Endodermal cell (in vitro differentiated cells): ENCODE results near the gene CACNA2D2. TPM values are rescaled to one million over a fixed set of nuclear protein-coding genes. Genes with fewer than 3 reads are reported as not detected.

Experiments
- DNase-seq: peaks from one replicate; pipeline ENCODE4 v3.0.0-alpha.2; 2017
- H3K27ac ChIP-seq: 2 replicates; pipeline ENCODE4 v1.5.1; 2013; ENCODE audit warnings: mild to moderate bottlenecking, low read depth, low read length, moderate library complexity
- H3K27me3 ChIP-seq: 2 replicates; pipeline ENCODE4 v1.6.1; 2013; ENCODE audit warnings: mild to moderate bottlenecking, low read length, moderate library complexity; ENCODE audit not compliant: insufficient read depth, control insufficient read depth, poor library complexity, severe bottlenecking
- H3K36me3 ChIP-seq: 2 replicates; pipeline ENCODE4 v1.7.0; 2013; ENCODE audit warnings: mild to moderate bottlenecking, low read length, moderate library complexity; ENCODE audit not compliant: control insufficient read depth, insufficient read depth
- H3K4me1 ChIP-seq: one replicate; pipeline ENCODE4 v1.7.0; 2013; ENCODE audit warnings: low read length; ENCODE audit not compliant: control insufficient read depth, insufficient read depth
- H3K4me3 ChIP-seq: 2 replicates; pipeline ENCODE4 v1.5.1; 2013; ENCODE audit warnings: mild to moderate bottlenecking, low read length, moderate library complexity
- H3K9ac ChIP-seq: 2 replicates; pipeline ENCODE4 v1.6.1; 2013; ENCODE audit warnings: mild to moderate bottlenecking, low read length, moderate library complexity; ENCODE audit not compliant: poor library complexity, severe bottlenecking; ENCODE audit errors: extremely low read depth
- H3K9me3 ChIP-seq: 2 replicates; pipeline ENCODE4 v1.6.1; 2013; ENCODE audit warnings: mild to moderate bottlenecking, low read length, moderate library complexity; ENCODE audit not compliant: control insufficient read depth
- H3K27ac Mint-ChIP-seq: 2 replicates; pipeline ENCODE4 v1.8.0; 2020; ENCODE audit warnings: mixed read lengths
- H3K27me3 Mint-ChIP-seq: 2 replicates; pipeline ENCODE4 v1.8.0; 2021; ENCODE audit warnings: mild to moderate bottlenecking, mixed read lengths; ENCODE audit not compliant: insufficient read depth
- H3K36me3 Mint-ChIP-seq: 2 replicates; pipeline ENCODE4 v1.8.0; 2020; ENCODE audit warnings: low read depth, mixed read lengths
- H3K4me1 Mint-ChIP-seq: 2 replicates; pipeline ENCODE4 v1.8.0; 2020; ENCODE audit warnings: mixed read lengths
- H3K4me3 Mint-ChIP-seq: 2 replicates; pipeline ENCODE4 v1.8.0; 2020; ENCODE audit warnings: mild to moderate bottlenecking, moderate library complexity, mixed read lengths
- H3K9me3 Mint-ChIP-seq: 2 replicates; pipeline ENCODE4 v1.8.0; 2020; ENCODE audit warnings: mild to moderate bottlenecking, mixed read lengths
- WGBS, 2 experiments: methylation state at CpG; one replicate each; pipeline versions ENCODE4 v1.1.5 to v1.1.7; 2013; ENCODE audit warnings: missing lambda C conversion rate in 2 of 2, mixed read lengths in 1 of 2; ENCODE audit not compliant: insufficient coverage in 1 of 2, insufficient read length in 1 of 2; 5-methylcytosine and 5-hydroxymethylcytosine counted together
- total RNA-seq, 2 donors: library from RNA; stranded (reverse); fragmentation: NEBNext Ultra II Directional in 1 of 2; extraction: Animal tissue kit (Norgen Biotek cat#: 25700) in 1 of 2; gene quantifications; 2 replicates in 1 of 2; 3 replicates in 1 of 2; pipeline ENCODE4 v1.2.1, GENCODE V29; 2021
- TF ChIP-seq, protein P1 (sequence below): fragments of 200-600 bp; sonication (generic); conservative IDR thresholded peaks from 2 replicates; pipeline ENCODE4 v1.5.0; 2021; ENCODE audit warnings: antibody characterized with exemption, mild to moderate bottlenecking

CACNA2D2 gene
- total RNA-seq, 2 donors from 2014 or later = 17.6 to 20.7 TPM

- WGBS, 2 experiments = 73 to 78% methylated on average over 8 to 9 of the region's 9 CpGs
- no peaks in the 10 kb centered on the region for H3K4me1 ChIP-seq
- no peak overlapping the region for H3K9ac ChIP-seq
- H3K4me3 Mint-ChIP-seq = no peak overlapping the region
- H3K36me3 Mint-ChIP-seq = no peaks in the 10 kb centered on the region
- no peaks in the 10 kb centered on the region for H3K36me3 ChIP-seq
- TF ChIP-seq, protein P1, sequence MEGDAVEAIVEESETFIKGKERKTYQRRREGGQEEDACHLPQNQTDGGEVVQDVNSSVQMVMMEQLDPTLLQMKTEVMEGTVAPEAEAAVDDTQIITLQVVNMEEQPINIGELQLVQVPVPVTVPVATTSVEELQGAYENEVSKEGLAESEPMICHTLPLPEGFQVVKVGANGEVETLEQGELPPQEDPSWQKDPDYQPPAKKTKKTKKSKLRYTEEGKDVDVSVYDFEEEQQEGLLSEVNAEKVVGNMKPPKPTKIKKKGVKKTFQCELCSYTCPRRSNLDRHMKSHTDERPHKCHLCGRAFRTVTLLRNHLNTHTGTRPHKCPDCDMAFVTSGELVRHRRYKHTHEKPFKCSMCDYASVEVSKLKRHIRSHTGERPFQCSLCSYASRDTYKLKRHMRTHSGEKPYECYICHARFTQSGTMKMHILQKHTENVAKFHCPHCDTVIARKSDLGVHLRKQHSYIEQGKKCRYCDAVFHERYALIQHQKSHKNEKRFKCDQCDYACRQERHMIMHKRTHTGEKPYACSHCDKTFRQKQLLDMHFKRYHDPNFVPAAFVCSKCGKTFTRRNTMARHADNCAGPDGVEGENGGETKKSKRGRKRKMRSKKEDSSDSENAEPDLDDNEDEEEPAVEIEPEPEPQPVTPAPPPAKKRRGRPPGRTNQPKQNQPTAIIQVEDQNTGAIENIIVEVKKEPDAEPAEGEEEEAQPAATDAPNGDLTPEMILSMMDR = no peak
- H3K27me3 Mint-ChIP-seq = peaks cover 5% of the 10 kb centered on the region
- no peaks in the 10 kb centered on the region for H3K9me3 Mint-ChIP-seq
- H3K27me3 ChIP-seq = no peaks in the 10 kb centered on the region
- no peak for DNase-seq
- no peaks in the 10 kb centered on the region for H3K9me3 ChIP-seq
- no peak overlapping the region for H3K27ac Mint-ChIP-seq
- no peak overlapping the region for H3K27ac ChIP-seq
- H3K4me3 ChIP-seq = no peak overlapping the region
- H3K4me1 Mint-ChIP-seq = no peaks in the 10 kb centered on the region
Observed at GRCh38 chr3:50551054-50551659, 47.7 kb upstream of the CACNA2D2 start.

DNA sequence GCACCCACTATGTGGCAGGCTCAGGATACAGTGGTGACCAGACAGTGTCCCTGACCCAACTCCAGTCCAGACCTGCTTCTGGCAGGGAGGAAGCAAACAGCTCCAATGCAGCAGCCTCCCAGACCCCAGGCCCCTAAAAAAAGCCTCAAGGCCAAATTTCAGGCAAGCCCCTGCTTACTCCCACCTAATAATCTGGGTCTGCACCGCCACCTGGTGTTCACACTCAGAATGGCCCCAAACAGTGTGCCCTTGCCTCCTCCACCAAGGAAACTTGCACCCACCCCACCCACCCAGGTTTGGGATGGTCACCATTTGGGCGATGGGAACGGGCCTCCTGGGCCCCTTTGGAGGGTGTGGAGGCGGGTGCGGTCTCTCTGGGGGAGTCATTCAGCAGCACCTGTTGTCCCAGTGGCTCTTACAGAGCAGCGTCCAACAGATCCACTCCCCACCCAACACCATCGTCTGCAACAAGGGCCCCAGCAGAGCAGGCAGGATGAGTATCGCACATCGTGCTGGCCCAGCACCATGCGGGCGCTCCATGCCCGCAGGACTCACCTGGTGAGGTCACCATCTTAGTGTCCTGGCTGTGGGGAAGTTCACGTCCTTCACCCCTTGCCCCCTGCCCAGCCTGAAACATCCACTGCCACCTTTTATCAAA, 46.8 kb upstream of the CACNA2D2 start:
- Histone ChIP-seq H3K4me1 (no peaks in the 10 kb centered on the region), H3K9me3 (no peaks in the 10 kb centered on the region), H3K27me3 (no peaks in the 10 kb centered on the region), H3K36me3 (no peaks in the 10 kb centered on the region), H3K4me3 (no peak overlapping the region), H3K9ac (no peak overlapping the region), H3K27ac (no peak overlapping the region)
- Mint-ChIP-seq H3K9me3 (no peaks in the 10 kb centered on the region), H3K36me3 (no peaks in the 10 kb centered on the region), H3K27ac (no peak overlapping the region), H3K4me3 (no peak overlapping the region), H3K27me3 (peaks cover 5% of the 10 kb centered on the region), H3K4me1 (peaks cover 4% of the 10 kb centered on the region)
- peak; percentile 94 for DNase-seq
- TF ChIP-seq, protein P1 = peak; percentile 93
- 58 to 93% methylated on average over 6 to 13 of the region's 13 CpGs for WGBS, 2 experiments

- Histone ChIP-seq H3K9ac (no peak overlapping the region), H3K27ac (no peak overlapping the region), H3K27me3 (no peaks in the 10 kb centered on the region), H3K36me3 (no peaks in the 10 kb centered on the region), H3K4me3 (no peak overlapping the region), H3K9me3 (no peaks in the 10 kb centered on the region), H3K4me1 (no peaks in the 10 kb centered on the region)
- DNase-seq = no peak
- no peaks in the 10 kb centered on the region for H3K36me3 Mint-ChIP-seq
- WGBS, 2 experiments = 82 to 87% methylated on average over 3 of the region's 3 CpGs
- TF ChIP-seq, protein P1 = no peak
- H3K4me1 Mint-ChIP-seq = peaks cover 4% of the 10 kb centered on the region
- no peak overlapping the region for H3K27ac Mint-ChIP-seq
- no peak overlapping the region for H3K4me3 Mint-ChIP-seq
- peaks cover 5% of the 10 kb centered on the region for H3K27me3 Mint-ChIP-seq
- H3K9me3 Mint-ChIP-seq = no peaks in the 10 kb centered on the region
Observed at GRCh38 chr3:50549226-50549625, 45.8 kb upstream of the CACNA2D2 start.
